ENCODE results near the gene TMEM131. TPM values are rescaled to one million over a fixed set of nuclear protein-coding genes. Genes with fewer than 3 reads are reported as not detected.
"Not testable (repeated sequence)": the region's sequence is repeated elsewhere in the genome, so short reads cannot be mapped to it uniquely, and the experiment has no call there.

The TMEM131 gene
- total and polyA plus RNA-seq, 12 donors, result 13.7 to 57.5 (median 34.0) TPM

- intact Hi-C loops (cut with DNase I), result no loop called here
- H3K4me3 ChIP-seq, result no peak overlapping the region
- WGBS, 4 donors, result 69 to 91% (median 85%) methylated on average over 3 of the region's 3 CpGs
- no peaks in the 10 kb centered on the region for H3K9me3 ChIP-seq (replicated peaks in 1 of 3)
- no peak overlapping the region for H3K27ac ChIP-seq
- no peak for TF ChIP-seq CTCF (IDR thresholded peaks at IDR 0.05)
- no peak for TF ChIP-seq POLR2A (IDR thresholded peaks at IDR 0.05)
- DNase-seq, result no peak
- H3K36me3 ChIP-seq (replicated peaks in 1 of 2), result no peaks in the 10 kb centered on the region
- no peaks in the 10 kb centered on the region for H3K27me3 ChIP-seq
- H3K4me1 ChIP-seq (replicated peaks in 1 of 2), result no peaks in the 10 kb centered on the region
Observed at GRCh38 chr2:97849881-97850528, 145.7 kb downstream of the TMEM131 start.

- H3K4me3 ChIP-seq, result no peak overlapping the region
- H3K4me1 ChIP-seq (replicated peaks in 1 of 2), result peaks cover 0 to 6% of the 10 kb centered on the region in 2 donors
- no peaks in the 10 kb centered on the region for H3K9me3 ChIP-seq (replicated peaks in 1 of 3)
- H3K27ac ChIP-seq, result no peak overlapping the region
- no peak for TF ChIP-seq POLR2A (IDR thresholded peaks at IDR 0.05)
- TF ChIP-seq CTCF (IDR thresholded peaks at IDR 0.05), result no peak
- 94 to 100% (median 96%) methylated on average over 1 of the region's 1 CpG for WGBS, 4 donors
- no peak for DNase-seq
- intact Hi-C loops (cut with DNase I), result no loop called here
- no peaks in the 10 kb centered on the region for H3K27me3 ChIP-seq
- H3K36me3 ChIP-seq (replicated peaks in 1 of 2), result no peaks in the 10 kb centered on the region
Observed at GRCh38 chr2:97848306-97848705, 147.4 kb downstream of the TMEM131 start.

- H3K4me1 ChIP-seq (replicated peaks in 1 of 2); H3K27me3 ChIP-seq; H3K9me3 ChIP-seq (replicated peaks in 1 of 3); H3K27ac ChIP-seq; H3K4me3 ChIP-seq; intact Hi-C loops (cut with DNase I); DNase-seq; H3K36me3 ChIP-seq (replicated peaks in 1 of 2): not testable (repeated sequence)
- 96 to 98% (median 97%) methylated on average over 11 to 12 of the region's 12 CpGs for WGBS, 4 donors
Observed at GRCh38 chr2:97846716-97847115, 149.0 kb downstream of the TMEM131 start.

- intact Hi-C loops (cut with DNase I), result no loop called here
- no peak for TF ChIP-seq POLR2A (IDR thresholded peaks at IDR 0.05)
- no peak for TF ChIP-seq CTCF (IDR thresholded peaks at IDR 0.05)
- Histone ChIP-seq H3K36me3 (replicated peaks in 1 of 2) (no peaks in the 10 kb centered on the region), H3K4me3 (no peak overlapping the region), H3K27ac (no peak overlapping the region), H3K9me3 (replicated peaks in 1 of 3) (no peaks in the 10 kb centered on the region), H3K27me3 (no peaks in the 10 kb centered on the region), H3K4me1 (replicated peaks in 1 of 2) (peaks cover 0 to 6% of the 10 kb centered on the region in 2 donors)
- DNase-seq, result no peak
- WGBS, 4 donors, result 91 to 96% (median 94%) methylated on average over 6 of the region's 6 CpGs
Observed at GRCh38 chr2:97845818-97846217, 149.9 kb downstream of the TMEM131 start.

GRCh38 chr2:97845133-97845532 is 150.6 kb downstream of the TMEM131 start:
- intact Hi-C loops (cut with DNase I), result no loop called here
- Histone ChIP-seq H3K27me3 (no peaks in the 10 kb centered on the region), H3K9me3 (replicated peaks in 1 of 3) (no peaks in the 10 kb centered on the region), H3K4me3 (no peak overlapping the region), H3K36me3 (replicated peaks in 1 of 2) (no peaks in the 10 kb centered on the region), H3K27ac (no peak overlapping the region), H3K4me1 (replicated peaks in 1 of 2) (peaks cover 0 to 6% of the 10 kb centered on the region in 2 donors)
- no peak for DNase-seq
- TF ChIP-seq POLR2A (IDR thresholded peaks at IDR 0.05) (no peak), CTCF (IDR thresholded peaks at IDR 0.05) (no peak)
- 64 to 93% (median 76%) methylated on average over 4 of the region's 4 CpGs for WGBS, 4 donors
